Esophagus squamous epithelium (tissue), 4 donors: ENCODE measurements around the gene HELZ2.

ENCODE experiments used
- POLR2A ChIP-seq, 4 donors: fragments of 450-650 bp; IDR thresholded peaks; one replicate each; pipeline ENCODE4 v1.6.1; 2017; ENCODE audit warnings: antibody characterized with exemption in 4 of 4, mild to moderate bottlenecking in 4 of 4, moderate library complexity in 3 of 4
- TF ChIP-seq, protein P1 (sequence below), 6 experiments: fragments of 450-650 bp in 4 of 6; fragments of 200-600 bp in 2 of 6; sonication (generic) in 2 of 6; IDR thresholded peaks; one replicate each; pipeline ENCODE4 v1.5.1; 2016 to 2019; ENCODE audit warnings: antibody characterized with exemption in 6 of 6, mild to moderate bottlenecking in 4 of 6, moderate library complexity in 4 of 6

DNA sequence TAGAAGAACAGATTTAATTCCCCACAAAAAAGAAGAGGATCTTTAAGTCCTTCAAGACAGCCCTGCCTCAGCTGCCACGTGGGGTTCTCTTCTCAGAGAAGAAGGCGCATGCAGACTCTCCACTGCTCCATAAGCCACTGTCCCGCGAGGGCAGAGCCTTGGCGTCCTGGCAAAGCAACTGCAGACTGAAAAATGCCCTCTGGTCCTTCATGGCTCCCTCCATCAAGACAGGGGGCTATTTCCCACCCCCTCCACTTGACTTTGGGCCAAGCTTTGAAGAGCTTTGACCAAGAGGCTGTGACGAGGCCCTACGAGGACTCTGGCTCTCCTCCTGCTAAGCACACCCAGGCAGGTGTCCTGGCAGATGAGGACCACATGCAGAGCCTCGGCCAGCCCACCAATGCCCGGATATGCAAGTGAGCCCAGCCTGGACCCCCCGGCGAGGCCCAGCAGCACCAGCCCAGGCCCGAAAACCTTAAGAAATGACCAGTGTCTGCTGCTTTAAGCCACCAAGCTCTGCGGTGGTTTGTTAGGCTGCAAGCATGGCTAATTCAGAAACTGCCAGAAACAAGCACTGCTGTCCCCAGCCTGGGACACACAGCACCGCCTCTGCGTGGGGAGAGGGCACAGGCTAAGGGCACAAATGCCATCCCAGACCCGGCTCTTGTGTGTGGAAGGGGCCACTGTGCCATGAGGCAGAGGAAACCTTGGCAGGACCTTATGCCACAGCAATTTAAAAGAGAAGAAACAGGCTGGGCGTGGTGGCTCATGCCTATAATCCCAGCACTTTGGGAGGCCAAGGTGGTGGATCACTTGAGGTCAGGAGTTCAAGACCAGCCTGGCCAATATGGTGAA lies 36.8 kb upstream of the HELZ2 start:
- TF ChIP-seq, protein P1, sequence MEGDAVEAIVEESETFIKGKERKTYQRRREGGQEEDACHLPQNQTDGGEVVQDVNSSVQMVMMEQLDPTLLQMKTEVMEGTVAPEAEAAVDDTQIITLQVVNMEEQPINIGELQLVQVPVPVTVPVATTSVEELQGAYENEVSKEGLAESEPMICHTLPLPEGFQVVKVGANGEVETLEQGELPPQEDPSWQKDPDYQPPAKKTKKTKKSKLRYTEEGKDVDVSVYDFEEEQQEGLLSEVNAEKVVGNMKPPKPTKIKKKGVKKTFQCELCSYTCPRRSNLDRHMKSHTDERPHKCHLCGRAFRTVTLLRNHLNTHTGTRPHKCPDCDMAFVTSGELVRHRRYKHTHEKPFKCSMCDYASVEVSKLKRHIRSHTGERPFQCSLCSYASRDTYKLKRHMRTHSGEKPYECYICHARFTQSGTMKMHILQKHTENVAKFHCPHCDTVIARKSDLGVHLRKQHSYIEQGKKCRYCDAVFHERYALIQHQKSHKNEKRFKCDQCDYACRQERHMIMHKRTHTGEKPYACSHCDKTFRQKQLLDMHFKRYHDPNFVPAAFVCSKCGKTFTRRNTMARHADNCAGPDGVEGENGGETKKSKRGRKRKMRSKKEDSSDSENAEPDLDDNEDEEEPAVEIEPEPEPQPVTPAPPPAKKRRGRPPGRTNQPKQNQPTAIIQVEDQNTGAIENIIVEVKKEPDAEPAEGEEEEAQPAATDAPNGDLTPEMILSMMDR (IDR thresholded peaks at IDR 0.05), result no peak
- TF ChIP-seq POLR2A (IDR thresholded peaks at IDR 0.05), result no peak
